ENCODE measurements around the gene MICAL2.

The MICAL2 gene

DNA sequence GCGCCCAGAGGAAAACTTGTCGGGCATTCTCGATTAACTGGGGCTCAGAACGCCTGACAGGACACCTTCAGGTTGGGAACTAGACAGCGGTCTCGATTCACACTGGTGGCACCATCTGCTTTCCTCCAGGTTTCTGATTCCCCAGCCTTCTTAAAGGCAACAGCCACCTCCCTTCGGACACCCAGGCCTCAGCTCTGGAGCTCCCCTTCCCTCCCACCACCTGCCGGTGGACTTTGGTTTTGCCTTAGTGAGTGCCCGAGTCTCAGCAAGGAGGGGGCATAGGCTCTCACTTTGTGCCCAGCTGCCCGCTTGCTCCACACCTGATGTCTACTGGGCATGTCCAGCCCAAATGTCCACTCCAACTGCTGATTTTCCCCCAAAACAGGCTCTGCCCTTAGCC is 156.6 kb downstream of the MICAL2 start:
- TF ChIP-seq, protein P1, sequence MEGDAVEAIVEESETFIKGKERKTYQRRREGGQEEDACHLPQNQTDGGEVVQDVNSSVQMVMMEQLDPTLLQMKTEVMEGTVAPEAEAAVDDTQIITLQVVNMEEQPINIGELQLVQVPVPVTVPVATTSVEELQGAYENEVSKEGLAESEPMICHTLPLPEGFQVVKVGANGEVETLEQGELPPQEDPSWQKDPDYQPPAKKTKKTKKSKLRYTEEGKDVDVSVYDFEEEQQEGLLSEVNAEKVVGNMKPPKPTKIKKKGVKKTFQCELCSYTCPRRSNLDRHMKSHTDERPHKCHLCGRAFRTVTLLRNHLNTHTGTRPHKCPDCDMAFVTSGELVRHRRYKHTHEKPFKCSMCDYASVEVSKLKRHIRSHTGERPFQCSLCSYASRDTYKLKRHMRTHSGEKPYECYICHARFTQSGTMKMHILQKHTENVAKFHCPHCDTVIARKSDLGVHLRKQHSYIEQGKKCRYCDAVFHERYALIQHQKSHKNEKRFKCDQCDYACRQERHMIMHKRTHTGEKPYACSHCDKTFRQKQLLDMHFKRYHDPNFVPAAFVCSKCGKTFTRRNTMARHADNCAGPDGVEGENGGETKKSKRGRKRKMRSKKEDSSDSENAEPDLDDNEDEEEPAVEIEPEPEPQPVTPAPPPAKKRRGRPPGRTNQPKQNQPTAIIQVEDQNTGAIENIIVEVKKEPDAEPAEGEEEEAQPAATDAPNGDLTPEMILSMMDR (conservative IDR thresholded peaks at IDR 0.05; ENCODE audit: low read depth): no peak
- ChIA-PET POLR2A (ENCODE audit: low non-redundant PET) (no interaction called here), CTCF (interaction anchor here (0.6 to 1.1 kb wide), 2 partner anchors 15 to 44 kb away, joined by 3 to 5 read pairs; no protein-coding TSS in a partner anchor)
- H3K27ac ChIP-seq: peak overlapping the region; percentile 75; the same call in 1 of the 2 replicates
- no peak for DNase-seq (ENCODE audit: low spot score)

GRCh38 chr11:12267921-12268320 is 157.5 kb downstream of the MICAL2 start:
- TF ChIP-seq, protein P1 (conservative IDR thresholded peaks at IDR 0.05; ENCODE audit: low read depth): no peak
- peak overlapping the region; percentile 75 for H3K27ac ChIP-seq
- CTCF ChIA-PET: no interaction called here
- no peak for DNase-seq (ENCODE audit: low spot score)
- POLR2A ChIA-PET (ENCODE audit: low non-redundant PET): no interaction called here

GRCh38 chr11:12269104-12269441 is 158.7 kb downstream of the MICAL2 start:
- DNase-seq (ENCODE audit: low spot score): peak; percentile 37
- TF ChIP-seq, protein P1 (conservative IDR thresholded peaks at IDR 0.05; ENCODE audit: low read depth): no peak
- POLR2A ChIA-PET (ENCODE audit: low non-redundant PET): no interaction called here
- peak overlapping the region; percentile 75 for H3K27ac ChIP-seq
- CTCF ChIA-PET: interaction anchor here (1.0 kb wide), 1 partner anchor 222 kb away, joined by 3 read pairs; no protein-coding TSS in a partner anchor

DNA sequence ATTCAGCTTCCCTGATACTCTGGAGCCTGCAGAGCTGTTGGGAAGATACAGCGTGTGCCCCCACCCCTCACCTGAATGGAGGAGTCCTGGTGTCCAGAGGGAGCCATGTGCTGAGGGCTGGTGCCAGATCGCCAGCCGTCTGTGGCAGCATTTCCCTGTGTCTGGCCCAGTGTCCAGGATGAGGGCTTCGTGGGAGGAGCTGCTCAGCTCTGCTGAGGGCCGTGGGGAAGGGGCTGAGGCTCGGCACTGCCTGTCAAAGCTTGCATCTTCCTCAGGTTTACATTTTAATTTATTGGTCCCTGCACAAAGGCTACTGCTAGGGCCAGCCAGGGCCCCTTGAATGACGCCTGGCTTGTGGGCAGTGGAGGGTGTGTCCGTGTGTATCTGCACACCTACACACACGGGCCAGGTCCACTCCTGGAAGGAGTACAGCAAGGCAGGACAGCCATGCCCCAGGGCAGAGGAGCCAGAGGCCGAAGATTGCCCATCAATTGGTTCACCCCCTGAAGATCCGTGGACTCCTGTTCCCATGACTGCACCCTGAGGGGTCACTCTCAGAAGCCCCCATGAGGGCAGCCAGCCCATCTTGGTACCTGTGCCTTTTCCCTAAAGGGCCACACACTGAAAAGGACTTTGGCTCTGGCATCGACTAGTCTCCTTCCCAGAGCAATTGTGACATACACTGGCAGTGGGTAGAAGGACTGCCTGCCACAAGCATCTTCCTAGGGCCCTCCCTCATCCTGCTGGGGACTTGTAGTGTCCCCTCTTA is 159.2 kb downstream of the MICAL2 start:
- ChIA-PET CTCF (interaction anchor here (0.6 to 1.0 kb wide), 2 partner anchors 112 to 222 kb away, joined by 3 read pairs; no protein-coding TSS in a partner anchor), POLR2A (ENCODE audit: low non-redundant PET) (no interaction called here)

GRCh38 chr11:12270215-12270797 is 159.9 kb downstream of the MICAL2 start:
- POLR2A ChIA-PET (ENCODE audit: low non-redundant PET): no interaction called here
- TF ChIP-seq, protein P1 (conservative IDR thresholded peaks at IDR 0.05; ENCODE audit: low read depth): no peak
- no peak for DNase-seq (ENCODE audit: low spot score)
- CTCF ChIA-PET: interaction anchor here (0.6 to 0.7 kb wide), 2 partner anchors 112 to 598 kb away, joined by 3 read pairs; no protein-coding TSS in a partner anchor
- H3K27ac ChIP-seq: peak overlapping the region; percentile 75

More for the DNA sequence above, 159.2 kb downstream of the MICAL2 start:
- no peak for DNase-seq (ENCODE audit: low spot score)
- TF ChIP-seq, protein P1 (conservative IDR thresholded peaks at IDR 0.05; ENCODE audit: low read depth): no peak
- H3K27ac ChIP-seq: peak overlapping the region; percentile 75

- DNase-seq (ENCODE audit: low spot score): no peak
- ChIA-PET POLR2A (ENCODE audit: low non-redundant PET) (no interaction called here), CTCF (interaction anchor here (0.7 kb wide), 1 partner anchor 597 kb away, joined by 3 read pairs; no protein-coding TSS in a partner anchor)
- H3K27ac ChIP-seq: no peak overlapping the region; the same call in 1 of the 2 replicates
- TF ChIP-seq, protein P1 (conservative IDR thresholded peaks at IDR 0.05; ENCODE audit: low read depth): no peak
Observed at GRCh38 chr11:12270817-12271216, 160.4 kb downstream of the MICAL2 start.
